ENCODE measurements around the gene TMEM132D.

TMEM132D gene

GRCh38 chr12:129673806-129674205, 230.0 kb downstream of the TMEM132D start:
- DNase-seq (ENCODE audit: low read depth, low spot score) = no peak
- no peak overlapping the region for H3K27ac ChIP-seq

DNA sequence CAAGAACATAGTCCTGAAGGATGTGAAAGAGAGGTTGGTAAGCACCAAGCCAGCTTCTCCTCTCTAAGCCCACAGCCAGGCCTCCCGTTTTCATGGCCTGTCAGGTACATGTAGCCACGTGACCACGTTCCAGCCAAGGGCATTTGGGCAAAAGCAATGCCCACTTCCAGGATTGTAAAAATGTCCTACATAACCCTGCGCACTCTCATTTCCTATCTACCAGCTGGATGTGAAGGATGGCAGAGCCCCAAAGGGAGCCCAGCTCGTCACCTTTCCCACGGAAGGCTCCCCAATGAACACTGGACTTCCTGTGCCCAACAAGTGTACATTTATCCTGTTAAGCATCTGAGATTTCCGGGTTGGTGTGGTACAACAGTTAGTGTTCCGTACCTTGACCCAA, 231.7 kb downstream of the TMEM132D start:
- no peak for DNase-seq (ENCODE audit: low read depth, low spot score)
- no peak overlapping the region for H3K27ac ChIP-seq

DNA sequence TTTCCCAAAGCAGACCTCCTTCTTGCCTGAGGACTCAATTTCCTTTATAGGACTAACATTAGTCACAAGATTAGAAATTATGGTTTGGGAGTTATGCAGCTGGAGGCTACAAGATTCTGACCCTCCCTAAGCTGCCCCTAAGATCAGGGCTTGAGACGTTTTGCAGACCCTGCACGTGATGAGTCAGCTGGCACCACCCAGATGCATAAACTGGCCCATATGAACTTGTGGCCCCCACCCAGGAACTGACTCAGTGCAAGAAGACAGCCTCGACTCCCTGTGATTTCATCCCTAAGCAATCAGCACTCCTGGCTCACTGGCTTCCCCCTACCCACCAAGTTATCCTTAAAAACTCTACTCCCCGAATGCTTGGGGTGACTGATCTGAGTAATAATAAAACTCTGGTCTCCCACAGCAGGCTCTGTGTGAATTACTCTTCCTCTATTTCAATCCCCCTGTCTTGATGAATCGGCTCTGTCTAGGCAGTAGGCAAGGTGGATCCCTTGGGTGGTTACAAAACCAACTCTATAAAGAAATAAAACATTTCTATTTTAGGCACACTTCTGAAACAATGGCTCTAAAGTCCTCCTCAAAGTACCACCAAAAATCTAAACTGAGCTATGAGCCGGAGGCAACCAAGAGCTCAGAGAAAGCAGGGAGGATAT, 233.4 kb downstream of the TMEM132D start:
- DNase-seq (ENCODE audit: low read depth, low spot score) = no peak

DNA sequence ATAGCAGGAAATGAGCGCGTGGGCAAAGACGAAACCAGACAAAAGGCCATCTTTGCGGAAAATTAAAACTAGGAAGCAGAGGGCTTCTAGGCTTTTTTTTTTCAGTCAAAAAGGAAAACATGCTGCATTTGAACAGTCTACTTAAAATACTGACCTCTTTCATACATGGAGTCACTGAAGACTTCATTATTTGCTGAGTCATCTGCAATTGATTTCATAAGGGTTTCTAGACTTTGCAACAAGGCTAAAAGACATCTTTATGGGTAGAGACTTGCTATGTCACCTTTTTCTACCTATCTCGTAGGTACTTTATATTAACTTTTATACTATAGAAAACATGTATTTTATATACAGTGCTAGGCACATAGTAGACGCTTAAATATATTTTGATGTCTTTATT, 238.4 kb downstream of the TMEM132D start:
- H3K27ac ChIP-seq = no peak overlapping the region
- no peak for DNase-seq (ENCODE audit: low read depth, low spot score)

More for the DNA sequence above, 233.4 kb downstream of the TMEM132D start:
- no peak overlapping the region for H3K27ac ChIP-seq

GRCh38 chr12:129662234-129662633, 241.6 kb downstream of the TMEM132D start:
- no peak for DNase-seq (ENCODE audit: low read depth, low spot score)
- H3K27ac ChIP-seq = peak overlapping the region; percentile 51

GRCh38 chr12:129660946-129661345, 242.9 kb downstream of the TMEM132D start:
- DNase-seq (ENCODE audit: low read depth, low spot score) = no peak
- H3K27ac ChIP-seq = no peak overlapping the region

DNA sequence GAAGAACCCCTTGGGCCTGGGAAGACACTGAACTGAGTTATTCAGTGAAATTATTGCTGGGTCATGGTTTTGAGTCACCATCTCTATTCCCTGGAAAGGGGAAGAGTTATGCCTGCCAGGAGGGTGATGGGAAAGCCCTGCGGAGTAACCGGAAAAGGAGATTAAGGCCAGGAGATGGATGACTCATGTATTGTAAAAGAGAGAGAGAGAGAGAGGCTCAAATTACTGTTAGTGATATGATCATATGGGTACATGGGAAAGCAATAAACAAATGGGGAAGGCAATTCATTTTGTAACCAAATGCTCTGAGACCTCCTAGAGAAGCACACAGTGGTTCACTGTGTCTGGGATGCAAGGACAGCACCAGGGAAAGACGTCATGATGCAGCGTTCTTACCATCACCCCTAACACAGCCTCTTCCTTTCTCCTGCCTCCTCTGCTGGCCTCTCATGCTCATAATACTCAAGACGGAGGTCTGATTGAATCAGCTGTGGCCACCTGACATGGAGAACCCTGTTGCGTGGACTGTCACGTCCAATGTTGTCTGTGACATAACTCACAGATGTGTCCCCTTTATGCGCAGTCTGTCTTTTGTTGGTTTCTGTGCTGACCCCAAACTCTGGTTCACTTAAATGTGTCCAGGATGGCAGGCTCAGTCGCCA, 243.7 kb downstream of the TMEM132D start:
- DNase-seq (ENCODE audit: low read depth, low spot score) = no peak

DNA sequence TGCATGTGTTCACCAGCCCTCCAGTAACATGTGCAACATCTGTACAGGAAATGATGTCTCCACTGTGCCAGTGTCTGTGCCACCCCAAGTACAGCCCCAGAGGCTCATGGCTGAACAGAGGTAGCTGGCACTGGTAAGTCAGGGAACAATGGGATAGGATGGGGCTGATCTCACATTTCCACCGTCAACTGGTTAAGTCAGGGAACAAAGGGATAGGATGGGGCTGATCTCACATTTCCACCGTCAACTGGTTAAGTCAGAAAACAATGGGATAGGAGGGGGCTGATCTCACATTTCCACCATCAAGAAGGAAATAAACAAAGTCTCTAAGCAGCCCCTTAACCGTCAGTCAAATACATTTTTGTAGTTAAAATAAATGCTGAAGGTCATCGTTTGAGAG, 246.6 kb downstream of the TMEM132D start:
- no peak overlapping the region for H3K27ac ChIP-seq
- DNase-seq (ENCODE audit: low read depth, low spot score) = no peak

More for the DNA sequence above, 243.7 kb downstream of the TMEM132D start:
- H3K27ac ChIP-seq = peak overlapping the region; percentile 39

DNA sequence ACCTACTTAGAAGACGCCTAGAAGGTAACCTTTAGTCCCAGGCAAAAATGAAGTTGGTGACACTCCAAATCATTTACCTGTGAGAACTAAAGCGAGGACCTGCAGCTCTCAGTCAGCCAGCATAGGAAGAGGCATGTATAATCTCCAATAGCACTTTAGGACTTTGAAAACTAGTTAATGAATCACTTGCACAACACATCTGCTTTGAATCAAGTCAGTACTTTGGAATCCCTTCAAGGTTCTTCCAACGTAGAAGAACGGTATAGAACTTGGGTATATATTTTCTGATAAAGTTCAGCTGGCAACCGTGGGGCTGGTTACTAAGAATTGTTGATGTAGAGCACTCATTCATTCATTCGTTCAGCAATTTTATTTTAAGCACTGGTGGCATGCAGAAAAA, 251.9 kb downstream of the TMEM132D start:
- no peak for DNase-seq (ENCODE audit: low read depth, low spot score)
- no peak overlapping the region for H3K27ac ChIP-seq

DNA sequence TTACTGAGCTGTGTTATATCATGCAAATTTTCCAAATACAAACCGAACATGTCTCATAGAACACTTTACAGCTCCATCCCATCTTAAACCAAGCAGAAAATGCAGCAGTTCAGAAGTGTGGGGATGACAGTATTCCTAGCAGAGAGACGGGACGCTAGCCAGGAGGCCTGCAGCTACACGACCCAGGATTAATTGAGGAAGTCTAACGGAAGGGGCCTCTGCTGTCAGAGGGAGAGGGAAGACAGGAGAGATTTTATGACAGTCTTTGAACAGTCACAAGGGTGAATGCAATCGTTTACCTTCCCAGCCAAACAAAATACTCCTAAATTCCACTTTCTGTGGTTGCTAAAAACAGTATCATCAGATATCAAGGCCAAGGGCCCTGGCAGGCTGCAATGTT, 261.9 kb downstream of the TMEM132D start:
- no peak overlapping the region for H3K27ac ChIP-seq
- no peak for DNase-seq (ENCODE audit: low read depth, low spot score)

DNA sequence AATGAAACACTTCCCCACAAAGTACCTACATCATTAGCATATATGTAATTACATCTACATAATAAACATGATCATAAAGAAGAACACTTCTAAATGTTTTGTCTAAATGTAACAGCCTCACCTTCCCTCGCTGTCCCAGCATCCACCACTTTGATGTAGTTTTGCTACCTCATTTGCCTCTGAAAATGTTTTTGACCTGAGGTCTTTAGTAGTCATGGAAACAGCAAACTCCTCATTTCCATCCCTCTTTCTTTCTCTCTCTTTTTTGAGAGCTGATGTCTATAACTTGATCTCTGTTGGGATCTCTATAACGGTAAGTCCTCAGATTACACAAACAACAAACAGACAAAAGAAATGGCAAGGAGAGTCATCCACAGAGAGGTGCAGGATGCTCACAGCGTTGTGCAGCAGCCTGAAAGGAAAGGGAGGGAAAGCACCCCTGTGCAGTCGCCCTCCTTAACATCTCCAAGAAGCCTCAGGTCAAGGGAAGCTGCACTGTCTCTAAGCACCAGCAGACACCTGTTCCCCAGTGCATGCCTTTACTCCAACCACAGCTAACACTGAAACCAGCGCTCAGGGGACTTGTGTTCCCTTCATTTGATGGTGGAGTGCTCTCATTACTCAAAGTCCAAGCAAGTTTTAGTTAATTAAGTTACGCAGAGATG, 268.7 kb downstream of the TMEM132D start:
- DNase-seq (ENCODE audit: low read depth, low spot score) = no peak
- H3K27ac ChIP-seq = no peak overlapping the region

DNA sequence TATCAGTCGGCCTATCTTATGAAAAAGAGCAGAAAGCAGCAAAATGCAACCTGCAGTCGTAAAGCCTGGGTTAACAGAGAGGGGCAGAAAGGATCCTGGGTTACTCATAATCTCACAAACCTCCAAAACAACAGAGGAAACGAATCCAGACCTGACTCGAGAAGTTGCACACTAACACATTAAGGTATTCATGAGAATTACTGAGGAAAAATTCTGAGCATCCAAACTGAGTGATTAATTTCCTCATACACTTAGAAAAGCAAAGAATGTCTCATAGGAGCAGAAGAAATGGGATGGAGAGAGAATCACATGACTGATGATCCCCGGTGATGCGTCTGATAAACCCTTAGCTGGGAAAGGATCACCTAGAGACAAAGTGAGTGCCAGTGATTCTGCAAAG, 272.5 kb downstream of the TMEM132D start:
- no peak for DNase-seq (ENCODE audit: low read depth, low spot score)
- H3K27ac ChIP-seq = no peak overlapping the region

DNA sequence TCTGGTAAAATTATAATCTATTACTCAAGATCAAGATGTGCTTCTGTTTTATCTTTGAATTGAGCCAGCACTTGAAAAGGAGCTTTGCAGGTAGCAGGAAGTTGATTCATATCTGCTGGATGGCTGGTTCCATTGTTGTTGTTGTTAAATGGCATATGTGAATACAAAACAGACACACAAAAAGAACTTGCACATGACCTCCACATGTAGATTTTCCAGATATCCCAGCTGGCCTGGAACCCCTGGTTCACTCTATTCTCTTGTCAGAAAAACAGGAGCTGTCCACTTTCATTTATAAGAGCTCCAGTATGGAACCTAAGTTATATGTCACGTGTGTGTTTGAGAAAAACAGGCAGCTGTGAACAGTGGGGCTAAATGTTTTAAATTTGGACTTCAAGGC, 273.9 kb downstream of the TMEM132D start:
- no peak overlapping the region for H3K27ac ChIP-seq
- DNase-seq (ENCODE audit: low read depth, low spot score) = no peak

DNA sequence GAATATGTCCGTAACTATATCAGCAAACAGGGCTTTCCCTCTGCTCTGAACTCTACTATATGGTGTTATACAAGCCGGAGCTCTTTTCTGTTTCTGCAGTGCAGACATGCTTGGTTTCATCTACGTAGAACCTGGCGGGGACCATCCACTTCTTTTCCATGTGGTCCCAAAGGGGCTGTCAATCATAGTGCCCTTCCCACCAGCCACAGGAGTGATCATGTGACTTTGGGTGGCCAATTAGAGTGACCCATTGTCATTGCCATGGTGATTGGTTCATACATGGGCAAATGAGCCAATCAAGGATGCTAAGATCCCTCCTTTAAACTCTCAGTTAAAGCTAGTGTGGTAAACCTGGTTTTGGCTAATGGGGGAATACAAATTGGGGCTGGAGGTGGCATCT, 281.3 kb downstream of the TMEM132D start:
- H3K27ac ChIP-seq = no peak overlapping the region
- no peak for DNase-seq (ENCODE audit: low read depth, low spot score)

DNA sequence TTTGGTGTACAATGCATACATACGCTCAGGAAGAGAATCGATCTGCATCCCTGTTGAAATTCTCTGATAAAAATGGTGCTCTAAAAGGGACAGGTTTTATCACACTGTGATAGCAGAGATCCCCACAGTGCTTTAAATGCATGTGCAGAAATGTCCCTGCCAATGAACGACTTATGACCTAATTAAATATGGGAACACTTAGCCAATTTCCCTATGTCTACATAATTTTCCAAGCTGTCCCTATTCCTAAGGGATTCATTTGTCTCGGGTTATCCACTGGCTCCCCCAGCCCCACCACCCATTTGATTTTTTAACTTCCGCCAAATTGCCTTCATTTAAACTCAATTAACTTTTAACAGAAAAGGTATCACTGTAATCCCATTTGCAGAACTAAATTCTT, 284.6 kb downstream of the TMEM132D start:
- H3K27ac ChIP-seq = no peak overlapping the region
- DNase-seq (ENCODE audit: low read depth, low spot score) = no peak

- H3K27ac ChIP-seq = no peak overlapping the region
- DNase-seq (ENCODE audit: low read depth, low spot score) = no peak
Observed at GRCh38 chr12:129617849-129618248, 286.0 kb downstream of the TMEM132D start.

DNA sequence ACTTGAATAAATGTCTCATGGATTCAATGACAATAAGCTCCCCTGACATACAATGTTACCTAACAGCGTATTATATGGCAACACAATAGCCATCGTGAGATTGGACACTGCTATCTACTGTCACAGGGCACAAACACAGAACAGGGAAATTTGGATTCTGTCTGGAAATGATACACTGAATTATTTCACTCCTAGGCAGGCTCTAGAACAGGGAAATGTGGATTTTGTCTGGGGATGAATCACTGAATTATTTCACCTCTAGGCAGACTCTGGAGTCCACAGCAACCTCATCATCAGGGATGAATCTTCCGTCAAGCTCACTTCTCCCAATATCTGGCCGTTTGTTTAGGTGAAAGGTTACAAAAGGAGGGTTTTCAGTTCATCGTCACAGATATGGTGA, 288.8 kb downstream of the TMEM132D start:
- no peak for DNase-seq (ENCODE audit: low read depth, low spot score)
- no peak overlapping the region for H3K27ac ChIP-seq

DNA sequence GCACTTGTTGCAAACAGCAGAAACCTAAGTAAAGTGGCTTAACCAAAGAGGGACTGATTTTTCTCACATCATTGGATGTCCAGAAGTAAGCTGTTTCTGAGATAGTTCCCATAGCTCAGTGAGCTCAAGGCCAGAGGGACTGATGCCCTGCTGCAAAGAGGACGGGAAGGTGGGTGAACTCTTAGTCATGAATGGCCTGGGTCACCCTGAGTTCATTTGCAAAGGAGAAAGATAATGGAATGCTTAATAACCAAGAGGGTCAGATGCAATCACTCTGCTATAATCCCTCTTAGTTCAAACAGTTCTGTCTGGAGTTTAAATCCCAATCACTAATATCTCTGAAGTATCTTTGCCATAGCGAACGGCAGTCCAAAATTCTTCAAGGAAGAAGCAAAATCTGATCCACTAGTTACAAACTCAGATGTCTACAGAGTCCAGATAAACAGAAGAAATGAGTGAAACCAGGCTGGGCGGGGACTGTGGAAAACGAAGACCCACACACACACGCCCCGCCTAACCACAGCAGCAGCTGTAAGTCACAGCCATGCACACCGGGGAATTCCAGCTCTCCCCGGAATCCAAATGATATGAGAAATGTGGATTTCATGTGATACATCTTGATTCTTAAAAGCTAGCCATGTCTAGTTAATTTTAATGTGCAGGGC, 289.5 kb downstream of the TMEM132D start:
- DNase-seq (ENCODE audit: low read depth, low spot score) = no peak
- H3K27ac ChIP-seq = no peak overlapping the region

DNA sequence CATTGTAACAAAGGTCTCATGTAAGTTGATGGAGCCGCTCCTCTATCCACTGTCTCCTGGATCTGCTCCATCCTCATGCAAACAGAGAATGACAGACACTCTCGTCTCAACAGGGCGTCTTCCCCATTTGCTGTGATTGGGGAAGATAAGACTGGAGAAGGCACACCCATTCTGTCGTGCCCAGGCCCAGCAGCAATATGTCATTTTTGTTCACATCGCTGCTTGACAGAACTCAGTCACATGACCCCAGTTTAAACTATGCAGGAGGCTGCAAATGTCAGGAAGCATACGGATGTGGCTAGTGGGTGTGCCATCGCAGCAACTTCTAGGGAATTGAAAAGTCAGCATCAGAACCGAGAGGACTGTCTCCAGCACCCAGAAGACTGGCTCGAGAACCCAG, 290.5 kb downstream of the TMEM132D start:
- DNase-seq (ENCODE audit: low read depth, low spot score) = no peak
- H3K27ac ChIP-seq = no peak overlapping the region

DNA sequence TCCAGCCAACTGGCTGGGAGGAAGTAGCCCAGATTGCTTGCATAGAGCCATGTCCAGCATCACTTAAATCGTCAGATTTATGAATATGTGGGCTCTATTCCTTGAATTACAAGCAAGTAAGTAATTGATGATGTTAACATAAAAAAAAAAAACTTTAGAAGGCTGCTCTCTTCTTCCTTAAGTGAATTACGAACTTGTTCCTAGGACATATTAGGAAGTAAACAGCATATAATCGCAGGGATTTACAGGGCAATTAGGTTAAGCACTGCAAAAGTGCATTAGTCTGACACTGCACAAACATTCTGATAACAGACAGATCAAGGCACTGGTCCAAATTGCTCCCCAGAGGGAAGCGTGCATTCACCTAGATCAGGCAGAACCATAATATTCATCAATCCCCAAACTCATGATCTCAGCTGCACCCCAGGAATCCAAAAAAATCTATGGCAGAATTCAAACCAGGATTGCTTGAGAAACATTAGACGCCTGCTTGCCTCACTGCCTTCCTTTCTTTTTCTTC, 293.2 kb downstream of the TMEM132D start:
- DNase-seq (ENCODE audit: low read depth, low spot score) = no peak

DNA sequence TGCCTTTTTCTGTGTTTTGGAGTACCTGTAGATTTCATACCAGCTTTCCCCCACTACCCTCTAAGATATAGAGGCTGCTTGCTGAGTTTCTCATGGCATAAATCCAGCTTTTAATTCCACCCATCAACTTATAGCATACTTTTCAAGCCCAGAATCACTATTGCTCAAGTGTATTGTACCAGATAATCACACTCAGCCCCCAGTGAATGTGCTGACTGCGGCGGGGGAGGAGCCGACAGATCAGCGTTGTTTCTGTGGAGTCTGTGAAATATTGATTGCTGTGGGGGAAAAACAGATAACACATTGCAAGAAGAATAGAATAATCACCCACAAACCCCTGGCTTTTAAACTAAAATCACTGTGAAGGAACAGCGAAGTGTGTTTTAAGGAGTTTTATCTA, 296.1 kb downstream of the TMEM132D start:
- no peak for DNase-seq (ENCODE audit: low read depth, low spot score)
- no peak overlapping the region for H3K27ac ChIP-seq

More for the DNA sequence above, 293.2 kb downstream of the TMEM132D start:
- no peak overlapping the region for H3K27ac ChIP-seq

All from epithelial cell of prostate (primary cell).